Cardiac muscle cell (in vitro differentiated cells and primary cell): ENCODE data around the gene CCSER2. TPM values are rescaled to one million over a fixed set of nuclear protein-coding genes. Genes with fewer than 3 reads are reported as not detected.
"Not testable (repeated sequence)": the region's sequence is repeated elsewhere in the genome, so short reads cannot be mapped to it uniquely, and the experiment has no call there.

Experiments
- DNase-seq, 2 donors: peaks; one replicate each; pipeline versions ENCODE4 v3.0.0 to v3.0.0-alpha.2; 2010 to 2017; ENCODE audit warnings: low read depth in 1 of 2, low spot score in 1 of 2
- H3K27ac ChIP-seq: fragments of 200-600 bp; sonication (generic); 2 replicates; pipeline ENCODE4 v1.5.1; 2016
- H3K27me3 ChIP-seq: fragments of 200-600 bp; sonication (generic); 2 replicates; pipeline ENCODE4 v1.6.0; 2016; ENCODE audit warnings: control low read depth
- H3K36me3 ChIP-seq: fragments of 200-600 bp; sonication (generic); 2 replicates; pipeline ENCODE4 v1.5.1; 2016; ENCODE audit warnings: control low read depth
- H3K4me1 ChIP-seq: fragments of 200-600 bp; sonication (generic); 2 replicates; pipeline ENCODE4 v1.8.1; 2017; ENCODE audit warnings: low read depth, mild to moderate bottlenecking, mixed run types
- H3K4me3 ChIP-seq: fragments of 200-600 bp; sonication (generic); 2 replicates; pipeline ENCODE4 v1.5.1; 2016; ENCODE audit warnings: mild to moderate bottlenecking
- H3K9me3 ChIP-seq: fragments of 200-600 bp; sonication (generic); 2 replicates; pipeline ENCODE4 v1.5.1; 2017; ENCODE audit warnings: low read depth, mild to moderate bottlenecking, control low read depth
- polyA plus RNA-seq: library from polyadenylated mRNA; unstranded; fragments of >200 nt; fragmentation: Nextera tagmentation; extraction: Ambion mirVana; gene quantifications from 2 replicates; pipeline ENCODE4 v1.2.1, GENCODE V29; 2016
- total RNA-seq: library from RNA; depleted of rRNA; stranded (reverse); fragments of >200 nt; gene quantifications from 2 replicates; pipeline ENCODE4 v1.2.3, GENCODE V29; 2016
- TF ChIP-seq, protein P1 (sequence below): IDR thresholded peaks from 2 replicates; pipeline ENCODE4 v1.5.1; 2012; ENCODE audit warnings: low read depth, mild to moderate bottlenecking, low read length

CCSER2 gene
- total and polyA plus RNA-seq, 2 experiments from 2014 or later, result 22.5 to 32.9 TPM

DNA sequence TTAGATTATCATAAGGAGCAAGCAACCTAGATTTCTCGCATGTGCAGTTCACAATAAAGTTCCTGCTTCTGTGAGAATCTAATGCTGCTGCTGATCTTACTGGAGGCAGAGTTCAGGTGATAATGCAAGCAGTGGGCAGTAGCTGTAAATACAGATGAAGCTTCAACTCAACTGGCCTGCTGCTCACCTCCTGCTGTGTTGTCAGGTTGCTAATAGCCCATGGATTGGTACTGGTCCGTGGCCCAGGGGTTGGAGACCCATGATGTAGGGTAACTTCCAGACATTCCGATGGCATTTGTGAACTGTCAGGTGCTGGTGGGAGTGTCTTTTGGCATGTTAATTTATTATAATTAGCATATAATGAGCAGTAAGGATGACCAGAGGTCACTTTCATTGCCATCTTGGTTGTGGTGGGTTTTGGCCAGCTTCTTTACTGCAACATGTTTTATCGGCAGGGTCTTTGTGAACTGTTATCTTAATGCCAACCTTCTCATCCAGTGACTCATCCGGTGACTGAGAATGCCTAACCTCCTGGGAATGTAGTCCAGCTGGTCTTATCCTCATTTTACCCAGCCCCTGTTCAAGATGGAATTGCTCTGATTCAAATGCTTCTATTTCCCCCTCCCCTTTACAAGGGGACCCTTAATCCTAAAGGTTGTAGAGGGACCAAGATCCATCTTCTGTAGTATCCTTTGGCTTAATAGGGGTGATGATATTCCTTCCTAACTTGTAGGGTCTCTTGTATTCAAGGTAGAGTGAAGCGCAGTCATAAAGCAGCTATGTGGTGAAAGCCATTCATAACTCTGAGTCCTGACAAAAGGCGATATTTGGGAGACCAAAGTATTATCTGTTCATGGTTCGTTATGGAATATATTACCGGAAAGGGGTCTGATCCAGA lies 165.8 kb downstream of the CCSER2 start:
- no peaks in the 10 kb centered on the region for H3K27me3 ChIP-seq
- TF ChIP-seq, protein P1, sequence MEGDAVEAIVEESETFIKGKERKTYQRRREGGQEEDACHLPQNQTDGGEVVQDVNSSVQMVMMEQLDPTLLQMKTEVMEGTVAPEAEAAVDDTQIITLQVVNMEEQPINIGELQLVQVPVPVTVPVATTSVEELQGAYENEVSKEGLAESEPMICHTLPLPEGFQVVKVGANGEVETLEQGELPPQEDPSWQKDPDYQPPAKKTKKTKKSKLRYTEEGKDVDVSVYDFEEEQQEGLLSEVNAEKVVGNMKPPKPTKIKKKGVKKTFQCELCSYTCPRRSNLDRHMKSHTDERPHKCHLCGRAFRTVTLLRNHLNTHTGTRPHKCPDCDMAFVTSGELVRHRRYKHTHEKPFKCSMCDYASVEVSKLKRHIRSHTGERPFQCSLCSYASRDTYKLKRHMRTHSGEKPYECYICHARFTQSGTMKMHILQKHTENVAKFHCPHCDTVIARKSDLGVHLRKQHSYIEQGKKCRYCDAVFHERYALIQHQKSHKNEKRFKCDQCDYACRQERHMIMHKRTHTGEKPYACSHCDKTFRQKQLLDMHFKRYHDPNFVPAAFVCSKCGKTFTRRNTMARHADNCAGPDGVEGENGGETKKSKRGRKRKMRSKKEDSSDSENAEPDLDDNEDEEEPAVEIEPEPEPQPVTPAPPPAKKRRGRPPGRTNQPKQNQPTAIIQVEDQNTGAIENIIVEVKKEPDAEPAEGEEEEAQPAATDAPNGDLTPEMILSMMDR, result no peak
- DNase-seq, result peak in 1 of 2 donors; percentile 42
- no peak overlapping the region for H3K27ac ChIP-seq
- no peak overlapping the region for H3K4me3 ChIP-seq
- no peaks in the 10 kb centered on the region for H3K36me3 ChIP-seq
- H3K9me3 ChIP-seq, result no peaks in the 10 kb centered on the region
- H3K4me1 ChIP-seq, result no peaks in the 10 kb centered on the region

DNA sequence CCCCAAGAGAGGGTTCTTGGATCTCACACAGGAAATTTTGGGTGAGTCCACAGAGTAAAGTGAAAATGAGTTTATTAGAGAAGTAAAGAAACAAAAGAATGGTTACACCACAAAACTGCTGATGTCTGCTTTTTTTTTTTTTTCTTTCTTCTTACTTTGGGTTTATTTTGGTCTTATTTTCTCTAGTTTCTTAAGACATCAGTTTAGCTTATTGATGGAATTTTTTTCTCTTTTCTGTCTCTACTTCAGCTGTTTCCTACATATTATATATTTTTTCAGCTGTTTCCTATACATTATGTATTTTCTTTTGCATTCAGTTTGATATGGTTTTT lies 166.4 kb downstream of the CCSER2 start:
- Histone ChIP-seq H3K27me3 (no peaks in the 10 kb centered on the region), H3K4me3 (no peak overlapping the region), H3K27ac (no peak overlapping the region), H3K9me3 (no peaks in the 10 kb centered on the region), H3K36me3 (no peaks in the 10 kb centered on the region), H3K4me1 (no peaks in the 10 kb centered on the region)
- TF ChIP-seq, protein P1, result no peak
- no peak for DNase-seq

DNA sequence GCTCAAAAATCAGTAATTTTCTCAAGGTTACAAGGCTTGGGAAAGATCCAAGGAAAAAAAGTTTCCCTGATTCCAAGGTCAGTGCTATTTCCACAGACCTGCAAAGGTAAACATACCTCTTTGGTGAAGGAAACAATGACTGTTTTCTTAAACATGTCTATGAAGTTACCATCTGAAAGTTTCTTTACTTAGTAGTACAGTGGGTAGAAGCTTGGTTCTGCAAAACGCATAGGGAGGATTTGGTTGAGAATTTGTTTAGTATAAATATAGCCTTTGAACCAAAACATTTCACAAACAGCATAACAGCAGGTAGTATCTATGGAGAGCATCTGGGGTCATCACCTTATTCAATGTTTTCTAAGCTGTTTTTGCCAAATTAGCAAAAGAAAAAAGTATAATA lies 169.6 kb downstream of the CCSER2 start:
- no peaks in the 10 kb centered on the region for H3K27me3 ChIP-seq
- no peak for DNase-seq
- TF ChIP-seq, protein P1, result no peak
- H3K4me1 ChIP-seq, result no peaks in the 10 kb centered on the region
- H3K4me3 ChIP-seq, result no peak overlapping the region
- H3K36me3 ChIP-seq, result no peaks in the 10 kb centered on the region
- no peak overlapping the region for H3K27ac ChIP-seq
- H3K9me3 ChIP-seq, result no peaks in the 10 kb centered on the region

DNA sequence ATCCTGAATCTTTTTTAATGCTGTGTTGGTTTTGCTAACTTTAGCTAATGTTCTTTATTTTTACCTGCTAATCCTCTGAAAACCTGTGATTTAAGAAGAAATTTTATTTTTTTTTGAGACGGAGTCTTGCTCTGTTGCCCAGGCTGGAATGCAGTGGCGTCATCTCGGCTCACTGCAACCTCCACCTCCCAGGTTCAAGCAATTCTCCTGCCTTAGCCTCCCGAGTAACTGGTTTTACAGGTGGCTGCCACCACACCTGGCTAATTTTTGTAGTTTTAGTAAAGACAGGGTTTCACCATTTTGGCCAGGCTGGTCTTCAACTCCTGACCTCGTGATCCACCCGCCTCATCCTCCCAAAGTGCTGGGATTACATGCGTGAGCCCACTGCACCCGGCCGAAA lies 170.7 kb downstream of the CCSER2 start:
- not testable (repeated sequence) for H3K36me3 ChIP-seq, DNase-seq, H3K4me3 ChIP-seq, H3K27ac ChIP-seq, H3K27me3 ChIP-seq, H3K9me3 ChIP-seq, H3K4me1 ChIP-seq

DNA sequence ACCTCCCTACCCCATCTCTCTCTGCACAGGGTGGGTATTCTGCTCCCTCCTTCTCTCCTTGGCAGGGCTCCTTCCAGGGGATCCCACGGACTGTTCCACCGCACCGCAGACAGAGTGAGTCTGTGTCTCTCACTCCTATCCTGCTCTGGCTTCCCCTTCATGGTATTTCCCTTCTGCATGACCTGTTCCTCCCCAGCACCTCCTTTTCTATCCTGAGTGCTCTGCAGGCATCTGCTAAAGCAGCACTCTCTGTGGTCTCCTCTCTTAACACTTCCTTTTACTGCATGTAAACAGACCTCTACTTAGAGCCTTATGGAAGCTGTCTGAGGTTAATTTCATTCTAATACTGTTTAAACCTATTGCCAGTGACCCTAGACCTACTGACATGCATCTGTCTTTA lies 171.5 kb downstream of the CCSER2 start:
- no peaks in the 10 kb centered on the region for H3K9me3 ChIP-seq
- TF ChIP-seq, protein P1, result no peak
- H3K27ac ChIP-seq, result no peak overlapping the region
- DNase-seq, result peak in 1 of 2 donors; percentile 16
- no peaks in the 10 kb centered on the region for H3K4me1 ChIP-seq
- H3K4me3 ChIP-seq, result no peak overlapping the region
- no peaks in the 10 kb centered on the region for H3K36me3 ChIP-seq
- no peaks in the 10 kb centered on the region for H3K27me3 ChIP-seq

DNA sequence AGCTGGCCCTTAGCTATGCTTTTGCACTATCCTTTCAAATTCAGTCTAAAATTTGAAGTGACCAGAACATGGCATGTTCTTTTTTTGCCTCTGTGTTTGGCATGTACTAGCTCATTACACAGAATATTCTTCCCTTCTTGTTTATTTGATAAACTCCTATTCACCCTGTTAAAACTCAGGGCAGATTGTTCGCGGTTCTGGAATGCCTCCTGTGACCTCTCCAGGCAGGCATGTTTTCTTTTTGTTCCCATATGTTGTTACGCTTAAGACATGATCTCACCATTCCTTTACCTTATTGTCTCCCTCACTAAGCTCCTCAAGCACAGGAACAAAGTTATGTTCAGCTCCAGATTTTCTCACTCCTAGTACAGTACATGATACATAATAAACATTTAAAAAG lies 181.7 kb downstream of the CCSER2 start:
- Histone ChIP-seq H3K27me3 (no peaks in the 10 kb centered on the region), H3K9me3 (no peaks in the 10 kb centered on the region), H3K4me3 (no peak overlapping the region), H3K4me1 (no peaks in the 10 kb centered on the region), H3K27ac (peak overlapping the region; percentile 17), H3K36me3 (peaks cover 17% of the 10 kb centered on the region)
- TF ChIP-seq, protein P1, result no peak
- peak in 1 of 2 donors; percentile 8 for DNase-seq
